Caco-2 (cell line): Measurements from ENCODE around the gene G6PD. TPM values are rescaled to one million over a fixed set of nuclear protein-coding genes. Genes with fewer than 3 reads are reported as not detected.
"Not testable (repeated sequence)": the region's sequence is repeated elsewhere in the genome, so short reads cannot be mapped to it uniquely, and the experiment has no call there.

Experiments used
- BruUV-seq: library from RNA; stranded (reverse); fragments of 400-500 nt; replicated peaks from 2 replicates; lab custom pipeline; 2021; lab: Mats Ljungman, UMichigan
- CTCF ChIA-PET: fragments of 300-600 bp; sonication (Branson Sonifier 250); formaldehyde crosslinking; loops from one replicate; lab custom pipeline; 2022; ENCODE audit warnings: antibody characterized with exemption; lab: Charles Lee
- POLR2A ChIA-PET: fragments of 300-600 bp; sonication (Branson Sonifier 250); formaldehyde crosslinking; loops from one replicate; lab custom pipeline; 2022; ENCODE audit warnings: antibody characterized with exemption; lab: Charles Lee
- DNase-seq, 2 experiments: peaks; one replicate each; pipeline versions ENCODE4 v3.0.0 to v3.0.0-alpha.2; 2020 to 2022
- H3K27me3 ChIP-seq: replicated peaks from 2 replicates; pipeline ENCODE4 v1.6.0; 2011; ENCODE audit warnings: low read length; ENCODE audit not compliant: control insufficient read depth, insufficient read depth
- H3K36me3 ChIP-seq: 2 replicates; pipeline ENCODE4 v1.5.1; 2011; ENCODE audit warnings: low read length; ENCODE audit not compliant: control insufficient read depth, insufficient read depth
- H3K4me1 ChIP-seq: fragments of 250-450 bp; sonication (Bioruptor Pico); 2 replicates; pipeline ENCODE4 v1.5.1; 2020; ENCODE audit warnings: mild to moderate bottlenecking
- H3K4me3 ChIP-seq: 2 replicates; pipeline ENCODE4 v1.5.1; 2011; ENCODE audit warnings: low read depth, mild to moderate bottlenecking, control low read depth, low read length
- H3K9me3 ChIP-seq: fragments of 250-450 bp; sonication (Bioruptor Pico); 2 replicates; pipeline ENCODE4 v1.5.1; 2020; ENCODE audit warnings: mild to moderate bottlenecking, moderate library complexity
- H3K27ac Mint-ChIP-seq: one replicate; pipeline ENCODE4 v1.8.0; 2022; ENCODE audit warnings: mixed read lengths; ENCODE audit not compliant: unreplicated experiment
- H3K27me3 Mint-ChIP-seq: one replicate; pipeline ENCODE4 v1.8.0; 2022; ENCODE audit warnings: mixed read lengths; ENCODE audit not compliant: insufficient read depth, unreplicated experiment
- H3K36me3 Mint-ChIP-seq: one replicate; pipeline ENCODE4 v1.8.0; 2022; ENCODE audit warnings: mild to moderate bottlenecking, mixed read lengths; ENCODE audit not compliant: insufficient read depth, unreplicated experiment
- H3K4me1 Mint-ChIP-seq: one replicate; pipeline ENCODE4 v1.8.0; 2022; ENCODE audit warnings: low read depth, mixed read lengths; ENCODE audit not compliant: unreplicated experiment
- H3K4me3 Mint-ChIP-seq: one replicate; pipeline ENCODE4 v1.8.0; 2022; ENCODE audit warnings: mild to moderate bottlenecking, moderate library complexity, mixed read lengths; ENCODE audit not compliant: unreplicated experiment
- H3K9me3 Mint-ChIP-seq: one replicate; pipeline ENCODE4 v1.8.0; 2022; ENCODE audit warnings: mixed read lengths; ENCODE audit not compliant: unreplicated experiment
- intact Hi-C: fragments of 100-400 bp; cut with micrococcal nuclease; formaldehyde crosslinking; loops from one replicate; pipeline ENCODE4 v1.10.0; 2022; ENCODE audit not compliant: unreplicated experiment
- total RNA-seq: library from RNA; stranded (reverse); gene quantifications from 2 replicates; pipeline ENCODE4 v1.2.3, GENCODE V29; 2022

Gene G6PD
- total RNA-seq, 1 experiment from 2014 or later = 103 TPM

- POLR2A ChIA-PET, H3K27ac Mint-ChIP-seq, H3K9me3 Mint-ChIP-seq, BruUV-seq, H3K4me1 ChIP-seq, H3K4me1 Mint-ChIP-seq, CTCF ChIA-PET, intact Hi-C loops, H3K36me3 Mint-ChIP-seq, H3K9me3 ChIP-seq, H3K36me3 ChIP-seq, H3K4me3 ChIP-seq, H3K27me3 ChIP-seq, H3K27me3 Mint-ChIP-seq, DNase-seq, H3K4me3 Mint-ChIP-seq: not testable (repeated sequence)
These were observed 26.4 kb upstream of the G6PD start for GRCh38 chrX:154573061-154573460.

- H3K4me3 Mint-ChIP-seq, H3K27me3 Mint-ChIP-seq, H3K27me3 ChIP-seq, intact Hi-C loops, H3K4me1 Mint-ChIP-seq, BruUV-seq, POLR2A ChIA-PET, H3K27ac Mint-ChIP-seq, H3K36me3 Mint-ChIP-seq, H3K9me3 ChIP-seq, H3K4me3 ChIP-seq, CTCF ChIA-PET, H3K4me1 ChIP-seq, DNase-seq, H3K36me3 ChIP-seq, H3K9me3 Mint-ChIP-seq: not testable (repeated sequence)
These were observed 23.7 kb upstream of the G6PD start for GRCh38 chrX:154570361-154570760.

DNA sequence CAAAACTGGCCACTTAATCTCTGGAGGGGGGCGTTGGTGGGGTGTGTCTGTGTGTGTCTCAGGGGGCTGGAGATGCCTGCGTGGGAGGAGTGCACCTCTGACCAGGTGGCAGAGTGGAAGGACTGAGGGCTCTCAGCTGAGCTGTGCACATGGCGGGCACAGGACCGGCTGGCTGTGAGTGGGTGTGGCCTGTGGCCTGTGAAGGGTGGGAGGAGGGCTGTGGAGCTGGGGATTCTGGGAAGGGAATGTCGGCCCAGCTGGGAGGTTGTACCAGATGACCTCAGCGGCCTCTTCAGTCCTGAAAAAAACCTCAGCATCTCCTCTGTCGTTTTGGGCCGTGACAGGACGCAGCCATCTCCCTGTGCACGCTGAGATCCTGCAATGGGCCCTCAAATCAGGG lies 15.6 kb upstream of the G6PD start:
- CTCF ChIA-PET, H3K9me3 ChIP-seq, H3K27ac Mint-ChIP-seq, H3K9me3 Mint-ChIP-seq, H3K4me1 Mint-ChIP-seq, H3K27me3 Mint-ChIP-seq, H3K27me3 ChIP-seq, H3K36me3 ChIP-seq, POLR2A ChIA-PET, H3K4me1 ChIP-seq, H3K36me3 Mint-ChIP-seq, BruUV-seq, H3K4me3 ChIP-seq, DNase-seq, H3K4me3 Mint-ChIP-seq, intact Hi-C loops: not testable (repeated sequence)

- H3K36me3 Mint-ChIP-seq, CTCF ChIA-PET, H3K4me1 ChIP-seq, POLR2A ChIA-PET, BruUV-seq, H3K9me3 ChIP-seq, H3K27ac Mint-ChIP-seq, H3K36me3 ChIP-seq, intact Hi-C loops, H3K9me3 Mint-ChIP-seq, H3K4me1 Mint-ChIP-seq, H3K4me3 ChIP-seq, H3K27me3 ChIP-seq, H3K4me3 Mint-ChIP-seq, DNase-seq, H3K27me3 Mint-ChIP-seq: not testable (repeated sequence)
These were observed 13.7 kb upstream of the G6PD start for GRCh38 chrX:154560326-154560725.

- H3K27ac Mint-ChIP-seq, H3K4me1 Mint-ChIP-seq, H3K36me3 Mint-ChIP-seq, H3K9me3 ChIP-seq, H3K9me3 Mint-ChIP-seq, intact Hi-C loops, H3K4me3 Mint-ChIP-seq, CTCF ChIA-PET, H3K4me1 ChIP-seq, DNase-seq, POLR2A ChIA-PET, H3K4me3 ChIP-seq, H3K36me3 ChIP-seq, H3K27me3 ChIP-seq, H3K27me3 Mint-ChIP-seq, BruUV-seq: not testable (repeated sequence)
These were observed 12.2 kb upstream of the G6PD start for GRCh38 chrX:154558896-154559295.

- H3K36me3 ChIP-seq, H3K4me1 ChIP-seq, BruUV-seq, H3K4me1 Mint-ChIP-seq, H3K27ac Mint-ChIP-seq, CTCF ChIA-PET, H3K4me3 ChIP-seq, H3K36me3 Mint-ChIP-seq, H3K27me3 Mint-ChIP-seq, DNase-seq, H3K4me3 Mint-ChIP-seq, POLR2A ChIA-PET, intact Hi-C loops, H3K9me3 ChIP-seq, H3K9me3 Mint-ChIP-seq, H3K27me3 ChIP-seq: not testable (repeated sequence)
These were observed 11.5 kb upstream of the G6PD start for GRCh38 chrX:154558060-154558690.

- DNase-seq, H3K4me1 ChIP-seq, H3K27me3 Mint-ChIP-seq, H3K9me3 ChIP-seq, intact Hi-C loops, CTCF ChIA-PET, H3K36me3 ChIP-seq, H3K27me3 ChIP-seq, H3K4me3 Mint-ChIP-seq, H3K9me3 Mint-ChIP-seq, H3K27ac Mint-ChIP-seq, POLR2A ChIA-PET, BruUV-seq, H3K4me3 ChIP-seq: not testable (repeated sequence)
- Mint-ChIP-seq H3K4me1 (peaks cover 10% of the 10 kb centered on the region), H3K36me3 (peaks cover 43% of the 10 kb centered on the region)
These were observed 5.6 kb upstream of the G6PD start for GRCh38 chrX:154552112-154552806.
